ENCODE data around the gene LONP2. TPM values are rescaled to one million over a fixed set of nuclear protein-coding genes. Genes with fewer than 3 reads are reported as not detected.

The LONP2 gene
- total and polyA plus RNA-seq, 10 of the 15 experiments (the other 5 are each of a cell fraction or from before 2014, with no cell fraction given): 8.3 to 48.0 (median 34.8) TPM

- no peak overlapping the region for H3K4me3 ChIP-seq
- 94% methylated on average over 1 of the region's 1 CpG for WGBS (ENCODE audit: insufficient coverage, insufficient replicate concordance, low lambda C conversion rate, missing lambda C conversion rate)
- RAD21 ChIA-PET (ENCODE audit: unreplicated experiment): no interaction called here
- H4K20me1 ChIP-seq (ENCODE audit: control insufficient read depth, insufficient read depth): no peaks in the 10 kb centered on the region
- no peak overlapping the region for H3K27ac ChIP-seq (ENCODE audit: control insufficient read depth, insufficient read depth)
- intact Hi-C loops (cut with micrococcal nuclease; ENCODE audit: unreplicated experiment) (no loop called here), in situ Hi-C loops (cut with MboI) (no loop called here)
- H2AFZ ChIP-seq (ENCODE audit: control insufficient read depth, low read depth, low read length): no peak overlapping the region
- DNase-seq (ENCODE audit: low read depth, low spot score): no peak
- H3K4me2 ChIP-seq (ENCODE audit: control insufficient read depth, insufficient read depth): no peak overlapping the region
- SMC1A ChIA-PET (ENCODE audit: uncharacterized antibody, unreplicated experiment): interaction anchor here (1.5 kb wide), 1 partner anchor 276 kb away, joined by 3 read pairs; no protein-coding TSS in a partner anchor
- no peak overlapping the region for H3K9ac ChIP-seq (ENCODE audit: control insufficient read depth, insufficient read depth, low read length)
- no peak for TF ChIP-seq ATF2 (IDR thresholded peaks at IDR 0.05; ENCODE audit: low read length)
- TF ChIP-seq TAF1 (IDR thresholded peaks at IDR 0.05; ENCODE audit: borderline replicate concordance, low read depth, low read length): no peak
- no peak for TF ChIP-seq IKZF2 (IDR thresholded peaks at IDR 0.05)
- no peak for TF ChIP-seq NKRF (conservative IDR thresholded peaks at IDR 0.05)
- TF ChIP-seq MXI1 (IDR thresholded peaks at IDR 0.05; ENCODE audit: low read depth, low read length): no peak
- no peak for TF ChIP-seq ESRRA (IDR thresholded peaks at IDR 0.05; ENCODE audit: low read length)
- TF ChIP-seq YY1 (IDR thresholded peaks at IDR 0.05; ENCODE audit: low read depth, low read length): no peak
- no peak for TF ChIP-seq IKZF1 (conservative IDR thresholded peaks at IDR 0.05)
- TF ChIP-seq MYB (IDR thresholded peaks at IDR 0.05; ENCODE audit: borderline replicate concordance, low read depth, low read length): no peak
- TF ChIP-seq HDAC2 (IDR thresholded peaks at IDR 0.05): no peak
- no peak for TF ChIP-seq PRDM15 (CRISPR knock-in tag; IDR thresholded peaks at IDR 0.05)
- TF ChIP-seq EP300 (IDR thresholded peaks at IDR 0.05; ENCODE audit: borderline replicate concordance in 1 of 2, control insufficient read depth in 1 of 2, low read depth in 2 of 2, low read length in 2 of 2): no peak
- TF ChIP-seq GATAD2B (conservative IDR thresholded peaks at IDR 0.05; ENCODE audit: low read depth): no peak
- no peak for TF ChIP-seq SMAD1 (IDR thresholded peaks at IDR 0.05; ENCODE audit: low read depth, partially characterized antibody)
- TF ChIP-seq PML (IDR thresholded peaks at IDR 0.05; ENCODE audit: low read length): no peak
- no peak for TF ChIP-seq RB1 (IDR thresholded peaks at IDR 0.05; ENCODE audit: borderline replicate concordance)
- BruUV-seq (replicated peaks): no TSS peak
- CTCF ChIA-PET: interaction anchor here (1.7 kb wide), 1 partner anchor 290 kb away, joined by 9 read pairs; no protein-coding TSS in a partner anchor
- ATAC-seq: no peak
- H3K27me3 ChIP-seq (replicated peaks in 1 of 2; ENCODE audit: control insufficient read depth in 2 of 2, insufficient read depth in 2 of 2, low read length in 1 of 2): no peaks in the 10 kb centered on the region
- peaks cover 2 to 13% of the 10 kb centered on the region in 2 experiments; a peak in 3 of 4 replicates for H3K36me3 ChIP-seq (ENCODE audit: control insufficient read depth in 2 of 2, insufficient read depth in 2 of 2, low read length in 1 of 2)
- no peaks in the 10 kb centered on the region for H3K79me2 ChIP-seq (ENCODE audit: control insufficient read depth, insufficient read depth, low read length)
- no peaks in the 10 kb centered on the region for H3K9me3 ChIP-seq (replicated peaks; ENCODE audit: control insufficient read depth, insufficient read depth, low read length)
- H3K4me1 ChIP-seq (ENCODE audit: control insufficient read depth, insufficient read depth, low read length): no peaks in the 10 kb centered on the region
- POLR2A ChIA-PET: no interaction called here
- no peak for FAIRE-seq
These were observed 96.0 kb downstream of the LONP2 start for GRCh38 chr16:48340054-48340453.
